Activated naive CD8-positive, alpha-beta T cell treated with anti-CD3 and anti-CD28 coated beads, Interleukin-2, amount 50 U/mL, for 24 hours (primary cell): Measurements from ENCODE around the gene UBQLN1.
"Not testable (repeated sequence)": the region's sequence is repeated elsewhere in the genome, so short reads cannot be mapped to it uniquely, and the experiment has no call there.

Source experiments
- ATAC-seq: fragments of 150-1000 bp; cut with Tn5 transposase; one replicate; pipeline ENCODE4 v1.10.0; 2021
- DNase-seq: peaks from one replicate; pipeline ENCODE4 v3.0.0; 2021
- H3K27ac Mint-ChIP-seq: one replicate; pipeline ENCODE4 v1.8.0; 2021; ENCODE audit warnings: mild to moderate bottlenecking, mixed read lengths
- H3K27me3 Mint-ChIP-seq: one replicate; pipeline ENCODE4 v1.8.0; 2021; ENCODE audit warnings: mixed read lengths
- H3K36me3 Mint-ChIP-seq: one replicate; pipeline ENCODE4 v1.8.0; 2021; ENCODE audit warnings: low read depth, mixed read lengths
- H3K4me1 Mint-ChIP-seq: one replicate; pipeline ENCODE4 v1.8.0; 2021; ENCODE audit warnings: mixed read lengths
- H3K4me3 Mint-ChIP-seq: one replicate; pipeline ENCODE4 v1.8.0; 2021; ENCODE audit warnings: mild to moderate bottlenecking, moderate library complexity, mixed read lengths
- H3K9me3 Mint-ChIP-seq: one replicate; pipeline ENCODE4 v1.8.0; 2021; ENCODE audit warnings: mixed read lengths

The UBQLN1 gene

GRCh38 chr9:83706676-83707517 is 861 bp downstream of the UBQLN1 start:
- Mint-ChIP-seq H3K27ac (peak overlapping the region; percentile 100), H3K27me3 (no peaks in the 10 kb centered on the region), H3K4me3 (peak overlapping the region; percentile 90), H3K4me1 (peaks cover 59% of the 10 kb centered on the region), H3K36me3 (peaks cover 26% of the 10 kb centered on the region), H3K9me3 (no peaks in the 10 kb centered on the region)
- DNase-seq (peak; percentile 72), ATAC-seq (peak; percentile 40)

GRCh38 chr9:83705219-83705651 is 2.5 kb downstream of the UBQLN1 start:
- H3K27me3 Mint-ChIP-seq, ATAC-seq, DNase-seq, H3K9me3 Mint-ChIP-seq: not testable (repeated sequence)
- Mint-ChIP-seq H3K36me3 (peaks cover 29% of the 10 kb centered on the region), H3K27ac (peak overlapping the region; percentile 100), H3K4me3 (peak overlapping the region; percentile 90), H3K4me1 (peaks cover 74% of the 10 kb centered on the region)

- H3K36me3 Mint-ChIP-seq: peaks cover 33% of the 10 kb centered on the region
- no peak for ATAC-seq
Observed at GRCh38 chr9:83701769-83702168, 6.0 kb downstream of the UBQLN1 start.

DNA sequence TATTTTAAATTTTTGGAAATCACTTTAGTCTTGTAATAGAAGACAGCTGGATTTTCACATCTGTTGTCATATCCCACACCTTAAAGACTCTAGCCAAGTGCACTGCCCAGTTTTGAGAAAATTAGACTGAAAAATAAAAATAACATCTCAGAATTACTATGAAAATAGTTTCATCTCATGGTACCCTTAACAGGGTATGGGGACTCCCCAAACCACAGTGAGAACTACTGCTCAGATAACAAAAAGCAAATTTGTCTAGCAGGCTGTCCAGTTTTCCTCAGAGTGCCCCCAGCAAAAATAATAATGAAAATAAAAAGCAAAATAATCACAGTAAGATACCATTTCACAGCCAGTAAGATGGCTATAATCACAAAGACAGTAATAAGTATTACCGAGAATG is 6.5 kb downstream of the UBQLN1 start:
- no peak overlapping the region for H3K4me3 Mint-ChIP-seq
- H3K4me1 Mint-ChIP-seq: peaks cover 89% of the 10 kb centered on the region
- peaks cover 30% of the 10 kb centered on the region for H3K36me3 Mint-ChIP-seq
- no peak for ATAC-seq
- no peak for DNase-seq
- no peaks in the 10 kb centered on the region for H3K27me3 Mint-ChIP-seq
- H3K9me3 Mint-ChIP-seq: no peaks in the 10 kb centered on the region
- no peak overlapping the region for H3K27ac Mint-ChIP-seq

More at GRCh38 chr9:83701769-83702168, 6.0 kb downstream of the UBQLN1 start:
- H3K27ac Mint-ChIP-seq: no peak overlapping the region
- H3K4me1 Mint-ChIP-seq: peaks cover 88% of the 10 kb centered on the region
- no peak for DNase-seq
- H3K9me3 Mint-ChIP-seq: no peaks in the 10 kb centered on the region
- peak overlapping the region; percentile 18 for H3K4me3 Mint-ChIP-seq
- H3K27me3 Mint-ChIP-seq: no peaks in the 10 kb centered on the region

DNA sequence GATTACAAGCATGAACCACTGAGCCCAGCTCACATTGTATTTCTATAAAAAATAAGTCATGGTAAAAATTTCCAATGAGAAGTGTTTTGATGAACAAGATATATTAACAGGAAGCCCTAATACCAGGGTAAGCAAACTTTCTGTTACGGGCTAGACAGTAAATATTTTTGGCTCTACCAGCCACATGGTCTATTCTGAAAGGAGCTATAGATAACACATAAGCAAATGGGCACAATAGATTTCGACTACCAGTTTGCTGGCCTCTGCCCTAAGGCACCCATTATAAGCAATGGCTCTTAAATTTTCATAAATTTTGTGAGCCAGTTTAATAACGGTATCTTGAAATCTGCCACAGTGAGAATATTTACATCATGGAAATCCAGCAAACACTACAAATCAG is 8.1 kb downstream of the UBQLN1 start:
- no peaks in the 10 kb centered on the region for H3K27me3 Mint-ChIP-seq
- H3K4me1 Mint-ChIP-seq: peaks cover 83% of the 10 kb centered on the region
- no peak for DNase-seq
- peaks cover 16% of the 10 kb centered on the region for H3K36me3 Mint-ChIP-seq
- no peaks in the 10 kb centered on the region for H3K9me3 Mint-ChIP-seq
- H3K4me3 Mint-ChIP-seq: peak overlapping the region; percentile 0
- peak overlapping the region; percentile 77 for H3K27ac Mint-ChIP-seq
- ATAC-seq: no peak

- H3K36me3 Mint-ChIP-seq: peaks cover 13% of the 10 kb centered on the region
- peak overlapping the region; percentile 77 for H3K27ac Mint-ChIP-seq
- ATAC-seq: peak; percentile 81
- peaks cover 84% of the 10 kb centered on the region for H3K4me1 Mint-ChIP-seq
- no peak overlapping the region for H3K4me3 Mint-ChIP-seq
- no peak for DNase-seq
- no peaks in the 10 kb centered on the region for H3K27me3 Mint-ChIP-seq
- H3K9me3 Mint-ChIP-seq: no peaks in the 10 kb centered on the region
Observed at GRCh38 chr9:83698976-83699585, 8.7 kb downstream of the UBQLN1 start.

DNA sequence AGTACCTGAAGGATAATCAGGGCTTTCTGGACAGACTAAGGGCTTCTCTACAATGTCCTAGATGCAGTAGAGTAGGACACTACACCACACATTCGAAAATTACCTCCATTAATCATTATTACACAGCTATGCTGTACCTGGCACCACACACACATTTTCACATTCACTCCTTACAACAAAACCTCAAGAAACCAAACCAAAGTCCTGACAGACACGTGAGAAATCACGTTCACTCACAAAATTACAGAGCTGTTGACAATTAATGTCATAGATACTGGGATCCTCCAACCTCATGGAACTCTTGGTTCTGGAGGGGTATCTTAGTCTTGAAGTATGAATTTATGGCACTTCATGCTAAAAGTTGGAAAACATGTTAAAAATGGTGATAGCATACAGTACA is 16.3 kb downstream of the UBQLN1 start:
- H3K27ac Mint-ChIP-seq: peak overlapping the region; percentile 33
- H3K4me1 Mint-ChIP-seq: peaks cover 83% of the 10 kb centered on the region
- H3K27me3 Mint-ChIP-seq: no peaks in the 10 kb centered on the region
- H3K4me3 Mint-ChIP-seq: no peak overlapping the region
- ATAC-seq: no peak
- no peak for DNase-seq
- H3K36me3 Mint-ChIP-seq: peaks cover 3% of the 10 kb centered on the region
- no peaks in the 10 kb centered on the region for H3K9me3 Mint-ChIP-seq

DNA sequence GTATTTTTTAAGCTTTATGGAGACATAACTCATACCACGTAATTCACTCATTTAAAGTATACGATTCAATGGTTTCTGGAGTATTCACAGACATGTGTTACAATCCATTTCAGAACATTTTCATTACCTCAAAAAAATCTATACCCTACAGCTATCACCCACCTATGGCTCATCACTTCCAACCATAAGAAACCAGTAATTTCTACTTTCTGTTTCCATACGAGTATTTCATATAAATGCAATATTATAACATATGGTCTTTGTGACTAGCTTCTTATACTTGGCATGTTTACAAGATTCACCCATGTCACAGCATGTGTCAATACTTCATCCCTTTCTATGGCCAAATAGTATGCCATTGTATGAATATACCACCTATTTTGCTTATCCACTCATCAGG is 18.8 kb downstream of the UBQLN1 start:
- ATAC-seq: peak; percentile 85
- DNase-seq: no peak
- Mint-ChIP-seq H3K4me3 (no peak overlapping the region), H3K4me1 (peaks cover 73% of the 10 kb centered on the region), H3K27me3 (no peaks in the 10 kb centered on the region), H3K27ac (peak overlapping the region; percentile 77), H3K9me3 (no peaks in the 10 kb centered on the region), H3K36me3 (peaks cover 5% of the 10 kb centered on the region)

DNA sequence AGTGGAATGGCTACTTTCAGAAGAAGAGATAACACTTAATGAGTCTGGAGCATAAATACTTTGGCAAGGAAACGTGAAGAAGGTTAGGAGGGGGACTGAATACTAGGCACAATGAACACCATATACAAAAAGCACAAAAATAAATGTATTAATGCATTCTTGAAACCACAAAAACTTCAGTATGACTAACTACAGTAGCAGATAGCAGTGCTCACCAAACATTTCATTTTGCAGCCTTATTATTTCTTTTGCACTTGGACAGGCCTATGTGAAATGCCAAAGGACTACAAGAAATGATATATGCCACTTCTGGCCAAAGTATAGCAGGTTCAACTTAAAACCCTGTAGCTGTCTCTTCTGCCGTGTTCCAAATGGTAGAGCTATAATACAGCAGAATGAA is 26.3 kb downstream of the UBQLN1 start:
- Mint-ChIP-seq H3K27me3 (no peaks in the 10 kb centered on the region), H3K4me1 (peaks cover 38% of the 10 kb centered on the region), H3K27ac (no peak overlapping the region), H3K36me3 (peaks cover 52% of the 10 kb centered on the region), H3K9me3 (no peaks in the 10 kb centered on the region), H3K4me3 (no peak overlapping the region)
- ATAC-seq (no peak), DNase-seq (no peak)

GRCh38 chr9:83680233-83680632 is 27.5 kb downstream of the UBQLN1 start:
- ATAC-seq (no peak), DNase-seq (no peak)
- peaks cover 36% of the 10 kb centered on the region for H3K4me1 Mint-ChIP-seq
- H3K4me3 Mint-ChIP-seq: no peak overlapping the region
- H3K36me3 Mint-ChIP-seq: peaks cover 61% of the 10 kb centered on the region
- no peak overlapping the region for H3K27ac Mint-ChIP-seq
- H3K27me3 Mint-ChIP-seq: no peaks in the 10 kb centered on the region
- no peaks in the 10 kb centered on the region for H3K9me3 Mint-ChIP-seq

- ATAC-seq (no peak), DNase-seq (no peak)
- peaks cover 33% of the 10 kb centered on the region for H3K4me1 Mint-ChIP-seq
- H3K4me3 Mint-ChIP-seq: no peak overlapping the region
- no peak overlapping the region for H3K27ac Mint-ChIP-seq
- H3K27me3 Mint-ChIP-seq: no peaks in the 10 kb centered on the region
- no peaks in the 10 kb centered on the region for H3K9me3 Mint-ChIP-seq
- H3K36me3 Mint-ChIP-seq: peaks cover 68% of the 10 kb centered on the region
Observed at GRCh38 chr9:83677596-83677995, 30.2 kb downstream of the UBQLN1 start.

- Mint-ChIP-seq H3K4me3 (no peak overlapping the region), H3K4me1 (peaks cover 25% of the 10 kb centered on the region), H3K9me3 (no peaks in the 10 kb centered on the region), H3K36me3 (peaks cover 75% of the 10 kb centered on the region), H3K27me3 (no peaks in the 10 kb centered on the region), H3K27ac (no peak overlapping the region)
- DNase-seq (no peak), ATAC-seq (no peak)
Observed at GRCh38 chr9:83675466-83675865, 32.3 kb downstream of the UBQLN1 start.

DNA sequence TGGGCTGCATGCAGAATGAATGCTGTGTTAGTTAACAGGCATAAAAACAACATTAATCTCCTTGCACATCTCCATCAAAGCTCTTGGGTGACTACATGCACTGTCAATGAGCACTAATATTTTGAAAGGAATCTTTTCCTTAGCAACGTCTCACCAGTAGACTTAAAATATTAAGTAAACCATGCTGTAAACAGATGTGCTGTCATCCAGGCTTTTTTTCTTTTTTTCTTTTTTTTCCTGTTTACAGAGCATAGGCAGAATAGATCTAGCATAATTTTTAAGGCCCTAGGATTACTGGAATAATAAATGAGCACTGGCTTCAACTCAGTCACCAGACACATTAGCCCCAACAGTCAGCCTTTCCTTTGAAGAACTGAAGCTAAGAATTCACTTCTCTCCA is 36.3 kb downstream of the UBQLN1 start:
- peaks cover 53% of the 10 kb centered on the region for H3K36me3 Mint-ChIP-seq
- no peak for ATAC-seq
- H3K27me3 Mint-ChIP-seq: no peaks in the 10 kb centered on the region
- peaks cover 17% of the 10 kb centered on the region for H3K4me1 Mint-ChIP-seq
- DNase-seq: no peak
- H3K4me3 Mint-ChIP-seq: no peak overlapping the region
- H3K27ac Mint-ChIP-seq: peak overlapping the region; percentile 36
- no peaks in the 10 kb centered on the region for H3K9me3 Mint-ChIP-seq

DNA sequence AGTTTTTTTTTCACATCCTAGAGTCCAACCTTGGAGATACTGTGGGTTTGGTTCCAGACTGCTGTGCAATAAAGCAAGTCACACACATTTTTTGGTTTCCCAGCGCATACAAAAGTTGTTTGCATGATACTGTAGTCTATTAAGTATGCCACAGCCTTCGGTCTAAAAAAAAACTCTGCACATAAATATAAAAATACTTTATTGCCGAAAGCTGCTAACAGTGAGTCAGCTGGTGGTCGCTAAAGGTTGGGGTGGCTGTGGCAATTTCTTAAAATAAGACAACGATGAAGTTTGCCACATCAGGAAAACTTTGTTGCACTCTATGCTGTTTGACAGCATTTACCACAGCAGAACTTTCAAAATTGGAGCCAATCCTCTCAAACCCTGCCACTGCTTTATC is 37.4 kb downstream of the UBQLN1 start:
- ATAC-seq: no peak
- H3K9me3 Mint-ChIP-seq: no peaks in the 10 kb centered on the region
- H3K27ac Mint-ChIP-seq: no peak overlapping the region
- H3K4me1 Mint-ChIP-seq: peaks cover 20% of the 10 kb centered on the region
- H3K36me3 Mint-ChIP-seq: peaks cover 56% of the 10 kb centered on the region
- no peak for DNase-seq
- H3K27me3 Mint-ChIP-seq: no peaks in the 10 kb centered on the region
- H3K4me3 Mint-ChIP-seq: no peak overlapping the region

DNA sequence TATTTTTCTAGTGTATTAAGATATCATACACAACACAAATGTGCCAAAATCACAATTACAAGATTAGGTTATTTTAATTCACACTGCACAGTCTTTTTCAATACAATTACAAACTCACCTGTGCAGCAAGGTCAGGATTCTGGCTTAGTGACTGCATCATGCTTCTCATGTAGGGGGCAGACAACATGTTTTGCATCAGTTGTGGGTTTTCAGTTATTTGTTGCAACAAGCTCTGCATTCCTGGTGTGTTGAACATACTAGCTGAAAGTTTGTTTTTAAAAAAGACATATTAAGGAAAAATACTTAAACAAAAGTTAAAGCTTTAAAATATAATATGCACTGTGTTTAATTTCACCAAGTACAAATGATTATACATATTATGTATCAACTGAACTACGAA is 38.7 kb downstream of the UBQLN1 start:
- Mint-ChIP-seq H3K4me3 (no peak overlapping the region), H3K9me3 (no peaks in the 10 kb centered on the region), H3K4me1 (peaks cover 18% of the 10 kb centered on the region), H3K36me3 (peaks cover 50% of the 10 kb centered on the region), H3K27ac (no peak overlapping the region), H3K27me3 (no peaks in the 10 kb centered on the region)
- ATAC-seq (no peak), DNase-seq (no peak)
